Measurements from ENCODE around the gene GOLGA7B. TPM values are rescaled to one million over a fixed set of nuclear protein-coding genes. Genes with fewer than 3 reads are reported as not detected.

The GOLGA7B gene
- total RNA-seq, 1 donor from 2014 or later, result 0.29 TPM

DNA sequence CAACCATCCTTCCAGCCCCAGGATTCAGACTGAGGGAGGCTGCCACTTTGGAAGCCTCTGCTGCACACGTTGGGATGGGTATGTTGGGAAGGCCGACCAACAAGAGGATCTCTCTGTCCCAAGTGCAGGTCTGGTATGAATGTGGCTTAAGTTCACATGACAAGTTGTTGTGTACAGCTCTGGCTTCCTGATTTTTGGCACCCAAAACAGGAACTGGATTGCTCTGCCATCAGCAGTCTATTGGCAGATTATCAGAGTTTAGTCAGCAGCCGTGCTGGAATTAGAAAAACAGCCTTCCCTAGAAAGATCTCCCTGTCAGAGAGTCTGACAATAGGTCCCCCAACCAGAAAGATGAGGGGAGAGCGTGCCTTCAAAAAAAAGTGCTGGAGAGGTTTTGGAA, 66.9 kb downstream of the GOLGA7B start:
- no peak for DNase-seq (ENCODE audit: low read depth)

GRCh38 chr10:97919012-97919411, 69.4 kb downstream of the GOLGA7B start:
- no peak for DNase-seq (ENCODE audit: low read depth)

DNA sequence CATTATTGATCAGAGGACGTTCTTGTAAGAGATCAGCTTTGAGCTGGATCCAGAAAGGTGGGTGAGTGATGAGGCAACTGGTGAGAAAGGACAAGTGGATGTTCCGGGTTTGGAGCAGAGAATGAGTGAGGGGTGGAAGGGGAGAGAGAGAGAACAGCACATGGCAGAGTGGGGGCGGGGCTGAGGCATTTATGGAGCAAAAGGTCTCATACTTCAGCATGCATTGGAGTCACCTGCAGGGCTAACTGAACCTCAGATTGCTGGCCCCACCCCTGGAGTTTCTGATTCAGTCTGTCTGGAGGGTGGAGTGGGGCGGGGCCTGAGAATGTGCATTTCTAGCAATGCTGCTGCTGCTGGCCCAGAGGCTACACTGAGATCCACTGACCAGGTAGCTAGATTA, 71.2 kb downstream of the GOLGA7B start:
- no peak for DNase-seq (ENCODE audit: low read depth)

Other genes with a start within 250 kb of the GOLGA7B start
- gene MORN4, start 216.3 kb upstream of the GOLGA7B start, total RNA-seq, result 4.9 and 5.9 TPM in 2 replicates
- 32.2 and 33.7 TPM in 2 replicates for gene PI4K2A, start 209.2 kb upstream of the GOLGA7B start, total RNA-seq
- gene AVPI1, start 162.6 kb upstream of the GOLGA7B start, total RNA-seq, result 30.9 and 56.8 TPM in 2 replicates
- gene MARVELD1, start 136.1 kb upstream of the GOLGA7B start, total RNA-seq, result 31.3 and 37.2 TPM in 2 replicates
- gene ZFYVE27, start 112.7 kb upstream of the GOLGA7B start, total RNA-seq, result 25.5 and 30.5 TPM in 2 replicates
- gene SFRP5, start 77.8 kb upstream of the GOLGA7B start, total RNA-seq, result 0.91 and 1.4 TPM in 2 replicates
- not detected in 2 replicates for gene CRTAC1, start 180.8 kb downstream of the GOLGA7B start, total RNA-seq

Measured in myocyte (in vitro differentiated cells).